HEK293T (cell line): ENCODE results near the gene SLC66A2.

Source experiments
- CTCF ChIA-PET: fragments of 350-600 bp; formaldehyde crosslinking; extraction: SDS; loops from one replicate; lab custom pipeline; 2021; ENCODE audit warnings: antibody characterized with exemption, inconsistent platforms; lab: Yijun Ruan, JAX
- POLR2A ChIA-PET: fragments of 350-600 bp; formaldehyde crosslinking; extraction: SDS; loops from one replicate; lab custom pipeline; 2020; ENCODE audit warnings: antibody characterized with exemption, inconsistent platforms; lab: Yijun Ruan, JAX
- DNase-seq: peaks from one replicate; pipeline ENCODE4 v3.0.0; 2012; ENCODE audit warnings: mixed read lengths; ENCODE audit errors: extremely low spot score
- ARNT ChIP-seq: fragments of 450-650 bp; IDR thresholded peaks from 2 replicates; pipeline ENCODE4 v1.6.1; 2017; ENCODE audit warnings: mild to moderate bottlenecking
- BHLHE40 ChIP-seq: fragments of 450-650 bp; IDR thresholded peaks from 2 replicates; pipeline ENCODE4 v1.6.1; 2016; ENCODE audit warnings: mild to moderate bottlenecking, moderate library complexity, borderline replicate concordance
- CTBP1 ChIP-seq: fragments of 450-650 bp; IDR thresholded peaks from 2 replicates; pipeline ENCODE4 v1.6.1; 2016; ENCODE audit warnings: borderline replicate concordance
- ELF4 ChIP-seq: fragments of 450-650 bp; IDR thresholded peaks from 2 replicates; pipeline ENCODE4 v1.6.1; 2017; ENCODE audit warnings: antibody characterized with exemption
- FOXA1 ChIP-seq: fragments of 450-650 bp; IDR thresholded peaks from 2 replicates; pipeline ENCODE4 v1.6.1; 2016; ENCODE audit warnings: mild to moderate bottlenecking
- FOXK2 ChIP-seq: fragments of 450-650 bp; IDR thresholded peaks from 2 replicates; pipeline ENCODE4 v1.6.1; 2016; ENCODE audit warnings: mild to moderate bottlenecking
- FOXM1 ChIP-seq: fragments of 450-650 bp; IDR thresholded peaks from 2 replicates; pipeline ENCODE4 v1.6.1; 2017; ENCODE audit warnings: mild to moderate bottlenecking, borderline replicate concordance
- HDGF ChIP-seq: fragments of 450-650 bp; IDR thresholded peaks from 2 replicates; pipeline ENCODE4 v1.6.1; 2017; ENCODE audit warnings: antibody characterized with exemption, borderline replicate concordance
- L3MBTL2 ChIP-seq: fragments of 450-650 bp; conservative IDR thresholded peaks from 2 replicates; pipeline ENCODE4 v1.6.1; 2016; ENCODE audit warnings: mild to moderate bottlenecking
- LEF1 ChIP-seq: fragments of 450-650 bp; IDR thresholded peaks from 2 replicates; pipeline ENCODE4 v1.6.1; 2017; ENCODE audit warnings: mild to moderate bottlenecking, borderline replicate concordance
- NFRKB ChIP-seq: fragments of 450-650 bp; IDR thresholded peaks from 2 replicates; pipeline ENCODE4 v1.6.1; 2016; ENCODE audit warnings: mild to moderate bottlenecking, moderate library complexity
- PKNOX1 ChIP-seq: fragments of 450-650 bp; IDR thresholded peaks from 2 replicates; pipeline ENCODE4 v1.6.1; 2016
- SP1 ChIP-seq: fragments of 450-650 bp; IDR thresholded peaks from 2 replicates; pipeline ENCODE4 v1.6.1; 2017
- SUZ12 ChIP-seq: fragments of 450-650 bp; IDR thresholded peaks from 2 replicates; pipeline ENCODE4 v1.6.1; 2016; ENCODE audit warnings: mild to moderate bottlenecking
- TARDBP ChIP-seq: fragments of 450-650 bp; IDR thresholded peaks from 2 replicates; pipeline ENCODE4 v1.6.1; 2016
- ZNF384 ChIP-seq: fragments of 450-650 bp; IDR thresholded peaks from 2 replicates; pipeline ENCODE4 v1.6.1; 2016

The SLC66A2 gene

GRCh38 chr18:79934311-79935097, 16.9 kb downstream of the SLC66A2 start:
- TF ChIP-seq FOXM1 (no peak), LEF1 (no peak), HDGF (no peak), SUZ12 (no peak), FOXA1 (no peak), ARNT (no peak), ZNF384 (no peak), BHLHE40 (no peak), NFRKB (no peak), PKNOX1 (no peak), FOXK2 (no peak), L3MBTL2 (no peak), SP1 (no peak), TARDBP (no peak), ELF4 (no peak), CTBP1 (no peak)
- no peak for DNase-seq

GRCh38 chr18:79933765-79934164, 17.7 kb downstream of the SLC66A2 start:
- no peak for DNase-seq
- no peak for TF ChIP-seq ARNT
- no peak for TF ChIP-seq BHLHE40
- no peak for TF ChIP-seq FOXK2
- TF ChIP-seq SUZ12: no peak
- TF ChIP-seq SP1: no peak
- no peak for TF ChIP-seq HDGF
- TF ChIP-seq LEF1: no peak
- TF ChIP-seq L3MBTL2: no peak
- TF ChIP-seq CTBP1: no peak
- TF ChIP-seq NFRKB: no peak
- TF ChIP-seq ELF4: no peak
- no peak for TF ChIP-seq FOXM1
- no peak for TF ChIP-seq PKNOX1
- TF ChIP-seq ZNF384: no peak
- no peak for TF ChIP-seq FOXA1
- POLR2A ChIA-PET: no interaction called here

More at GRCh38 chr18:79934311-79935097, 16.9 kb downstream of the SLC66A2 start:
- ChIA-PET POLR2A (no interaction called here), CTCF (no interaction called here)

GRCh38 chr18:79932907-79933306, 18.5 kb downstream of the SLC66A2 start:
- DNase-seq: no peak
- ChIA-PET POLR2A (no interaction called here), CTCF (no interaction called here)
- TF ChIP-seq SP1 (no peak), SUZ12 (no peak), L3MBTL2 (no peak), ELF4 (no peak), FOXK2 (no peak)

More at GRCh38 chr18:79933765-79934164, 17.7 kb downstream of the SLC66A2 start:
- CTCF ChIA-PET: no interaction called here

GRCh38 chr18:79931475-79931874, 20.0 kb downstream of the SLC66A2 start:
- no peak for DNase-seq
- TF ChIP-seq FOXM1 (no peak), SUZ12 (no peak), ELF4 (no peak), CTBP1 (no peak), L3MBTL2 (no peak), FOXK2 (no peak), TARDBP (no peak), PKNOX1 (no peak), LEF1 (no peak), ARNT (no peak), FOXA1 (no peak), ZNF384 (no peak), NFRKB (no peak), BHLHE40 (no peak), SP1 (no peak)
- CTCF ChIA-PET: no interaction called here
- POLR2A ChIA-PET: no interaction called here

- no peak for DNase-seq
- ChIA-PET POLR2A (no interaction called here), CTCF (no interaction called here)
- TF ChIP-seq L3MBTL2 (no peak), TARDBP (no peak), NFRKB (no peak), PKNOX1 (no peak), LEF1 (no peak), ARNT (no peak), BHLHE40 (no peak), SUZ12 (no peak), FOXK2 (no peak), HDGF (no peak)
Observed at GRCh38 chr18:79930020-79930642, 21.3 kb downstream of the SLC66A2 start.
